ENCODE measurements around the gene ARID1B.

The ARID1B gene

DNA sequence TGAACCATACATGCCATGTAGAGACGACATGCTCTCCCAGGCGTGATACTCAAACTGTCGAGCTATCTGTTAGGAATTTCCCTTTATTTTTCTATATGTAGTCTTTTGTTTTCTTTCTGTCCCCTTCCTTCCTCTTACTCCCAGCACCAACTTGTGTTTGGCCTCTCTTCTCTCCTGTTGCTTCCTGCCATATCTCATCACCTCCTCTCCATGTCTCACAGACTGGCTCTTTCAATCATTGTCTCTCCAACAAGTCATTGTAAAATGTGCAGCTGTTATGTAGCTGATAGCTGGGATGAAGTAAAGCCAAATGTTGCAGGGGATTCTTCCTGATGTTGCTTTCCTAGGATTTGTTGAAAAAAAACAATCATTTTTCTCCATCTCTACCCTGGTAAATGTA is 311.7 kb downstream of the ARID1B start:
- no peak for DNase-seq

DNA sequence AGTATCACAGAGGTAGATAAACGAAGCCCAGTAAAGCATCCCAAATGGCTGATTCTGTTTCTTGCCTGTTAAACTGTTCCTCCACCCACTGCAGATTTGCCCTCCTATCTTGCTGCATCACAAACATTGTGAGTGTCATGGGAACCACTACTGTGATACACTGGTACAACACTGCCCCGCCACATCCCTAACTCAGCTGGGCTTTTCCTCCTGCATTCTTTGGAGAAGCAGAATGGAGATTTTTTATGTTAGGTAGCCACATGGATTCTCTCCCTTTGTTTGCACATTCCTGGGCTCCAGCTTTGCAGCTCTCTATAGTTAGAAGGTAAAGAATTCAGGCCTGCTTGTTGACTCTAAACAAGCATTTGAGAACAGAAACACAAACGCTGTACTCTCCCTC is 312.1 kb downstream of the ARID1B start:
- no peak for DNase-seq

DNA sequence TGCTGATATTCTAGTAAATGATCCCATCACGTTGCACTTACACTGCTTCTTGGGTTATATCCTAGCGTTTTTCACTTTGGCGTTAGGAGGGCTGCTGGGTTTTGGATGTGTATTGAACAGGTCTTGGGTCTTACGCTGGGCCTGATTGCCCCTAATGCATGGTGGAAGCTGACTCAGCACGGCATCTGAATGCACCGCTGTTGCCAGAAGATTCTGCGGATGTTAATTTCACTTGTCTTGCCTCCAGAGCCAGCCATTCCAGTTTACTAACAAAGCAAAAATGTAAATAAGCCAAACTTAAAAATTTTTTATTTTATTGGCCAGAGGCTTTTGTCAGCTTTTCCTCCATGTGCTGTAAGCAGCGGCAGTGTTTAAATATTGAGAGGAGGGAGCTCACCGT is 312.7 kb downstream of the ARID1B start:
- DNase-seq, result no peak

GRCh38 chr6:157090736-157091135 is 313.6 kb downstream of the ARID1B start:
- no peak for DNase-seq

- DNase-seq, result no peak
Observed at GRCh38 chr6:157091243-157091642, 314.1 kb downstream of the ARID1B start.

- no peak for DNase-seq
Observed at GRCh38 chr6:157091856-157092460, 314.8 kb downstream of the ARID1B start.

GRCh38 chr6:157092736-157093135 is 315.6 kb downstream of the ARID1B start:
- no peak for DNase-seq

GRCh38 chr6:157093536-157093935 is 316.4 kb downstream of the ARID1B start:
- DNase-seq, result no peak

GRCh38 chr6:157094038-157094437 is 316.9 kb downstream of the ARID1B start:
- no peak for DNase-seq

GRCh38 chr6:157095084-157095483 is 317.9 kb downstream of the ARID1B start:
- no peak for DNase-seq

GRCh38 chr6:157095569-157095968 is 318.4 kb downstream of the ARID1B start:
- no peak for DNase-seq

- DNase-seq, result no peak
Observed at GRCh38 chr6:157096105-157096504, 318.9 kb downstream of the ARID1B start.

- no peak for DNase-seq
Observed at GRCh38 chr6:157096522-157096921, 319.3 kb downstream of the ARID1B start.

GRCh38 chr6:157097255-157097955 is 320.2 kb downstream of the ARID1B start:
- no peak for DNase-seq

GRCh38 chr6:157098999-157099398 is 321.8 kb downstream of the ARID1B start:
- no peak for DNase-seq

- DNase-seq, result no peak
Observed at GRCh38 chr6:157099912-157100593, 322.9 kb downstream of the ARID1B start.

- DNase-seq, result no peak
Observed at GRCh38 chr6:157101166-157101565, 324.0 kb downstream of the ARID1B start.

GRCh38 chr6:157104803-157105202 is 327.6 kb downstream of the ARID1B start:
- no peak for DNase-seq

GRCh38 chr6:157106487-157106886 is 329.3 kb downstream of the ARID1B start:
- DNase-seq, result no peak

DNA sequence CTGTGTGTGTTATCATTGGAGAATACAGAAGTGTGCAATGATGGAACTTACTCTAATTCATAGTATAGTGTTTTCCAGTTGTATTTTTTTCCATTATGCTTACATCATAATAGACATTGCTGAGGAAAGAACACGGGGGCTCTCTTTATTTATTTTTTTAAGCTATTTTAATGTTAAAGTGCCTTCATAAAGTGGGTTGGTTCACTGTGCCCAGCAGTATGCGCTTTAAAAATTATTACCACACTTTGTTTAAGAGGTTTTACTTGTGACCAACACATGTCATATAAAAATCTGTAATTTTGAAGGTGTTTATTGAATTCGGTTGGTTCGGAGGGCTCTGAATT is 330.4 kb downstream of the ARID1B start:
- DNase-seq, result no peak

DNA sequence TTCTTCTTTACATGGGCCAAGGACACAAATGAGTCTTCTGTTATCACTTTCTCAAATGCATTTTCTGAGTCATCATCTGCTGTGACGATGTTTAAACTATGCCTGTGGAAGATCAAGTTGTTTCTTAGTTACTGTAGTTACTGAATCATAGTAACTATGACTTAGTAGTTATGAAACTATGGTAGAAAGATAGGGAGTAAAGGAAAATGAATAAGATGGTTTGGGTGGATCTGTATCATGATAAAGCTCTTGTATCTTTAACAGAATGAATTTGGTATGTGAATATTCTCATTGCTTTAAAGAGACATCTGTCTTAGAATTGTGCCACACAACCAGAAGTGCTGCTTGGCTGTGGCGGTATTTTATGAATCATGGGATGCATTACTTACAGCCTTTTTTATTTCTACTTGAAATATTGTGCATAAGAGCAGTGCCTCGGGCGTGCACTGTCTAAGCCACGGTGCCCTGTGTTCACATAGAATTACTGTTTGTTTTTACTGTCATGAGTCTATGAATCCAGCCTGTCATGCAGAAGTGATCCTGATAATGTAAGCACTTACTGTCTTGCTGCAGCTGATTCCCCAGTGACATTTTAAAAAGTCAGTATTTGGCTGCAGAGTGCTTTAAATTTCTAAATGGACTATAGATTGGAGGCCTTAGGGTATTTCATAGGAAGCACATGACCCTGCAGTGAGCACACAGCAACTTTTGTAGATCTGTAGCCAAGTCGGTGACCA is 330.9 kb downstream of the ARID1B start:
- DNase-seq, result no peak

GRCh38 chr6:157108923-157109322 is 331.7 kb downstream of the ARID1B start:
- DNase-seq, result no peak

DNA sequence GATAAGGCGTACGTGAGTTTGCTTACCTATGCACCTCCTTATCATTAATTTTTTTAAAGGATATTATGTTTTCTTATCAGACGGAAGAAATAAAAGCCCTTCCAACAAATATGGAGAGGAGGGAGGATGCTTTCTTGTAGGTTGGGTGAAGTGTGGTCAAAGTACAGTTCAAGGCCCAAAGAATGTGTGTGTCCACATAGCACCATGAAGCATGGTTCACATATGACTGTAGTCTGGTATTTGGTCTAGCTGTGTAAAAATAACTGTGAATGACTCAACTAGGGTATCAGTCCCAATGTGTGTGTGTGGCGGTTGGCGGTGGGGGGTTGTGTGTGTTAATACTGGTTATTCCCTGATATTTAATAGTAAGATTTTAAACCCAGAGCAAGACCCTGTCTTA is 333.4 kb downstream of the ARID1B start:
- no peak for DNase-seq

GRCh38 chr6:157113389-157113788 is 336.2 kb downstream of the ARID1B start:
- no peak for DNase-seq

All from hippocampal formation (tissue), 2 donors.